K562 (cell line): Measurements from ENCODE around the gene ZBTB22. TPM values are rescaled to one million over a fixed set of nuclear protein-coding genes. Genes with fewer than 3 reads are reported as not detected.

ENCODE experiments used
- ARNT ChIP-seq, 2 experiments: fragments of 450-650 bp; IDR thresholded peaks; 2 replicates each; pipeline ENCODE4 v1.6.1; 2016; ENCODE audit warnings: mild to moderate bottlenecking in 1 of 2
- ATF7 ChIP-seq: fragments of 450-650 bp; IDR thresholded peaks from 2 replicates; pipeline ENCODE4 v1.7.1; 2014; ENCODE audit warnings: mild to moderate bottlenecking, moderate library complexity
- CC2D1A ChIP-seq: fragments of 450-650 bp; IDR thresholded peaks from 2 replicates; pipeline ENCODE4 v1.6.1; 2017; ENCODE audit warnings: mild to moderate bottlenecking
- CCAR2 ChIP-seq: fragments of 200-400 bp; formaldehyde crosslinking; IDR thresholded peaks from 2 replicates; pipeline ENCODE4 v1.6.1; 2017; ENCODE audit warnings: mild to moderate bottlenecking, low read depth, low read length
- CREB3L1 ChIP-seq: fragments of 450-650 bp; IDR thresholded peaks from 2 replicates; pipeline ENCODE4 v1.6.1; 2014; ENCODE audit warnings: low read depth, mild to moderate bottlenecking, moderate library complexity, borderline replicate concordance
- ESRRB ChIP-seq: fragments of 250-450 bp; sonication (Bioruptor Pico); IDR thresholded peaks from 2 replicates; pipeline ENCODE4 v1.5.0; 2020; ENCODE audit warnings: mild to moderate bottlenecking, moderate library complexity, borderline replicate concordance
- FOXK2 ChIP-seq, 2 experiments: fragments of 450-650 bp; IDR thresholded peaks in 1 of 2; conservative IDR thresholded peaks in 1 of 2; 2 replicates each; pipeline ENCODE4 v1.6.1; 2016; ENCODE audit warnings: low read depth in 2 of 2, mild to moderate bottlenecking in 1 of 2
- GABPA ChIP-seq: fragments of 200-800 bp; sonication (Bioruptor generic); conservative IDR thresholded peaks from 2 replicates; pipeline ENCODE4 v1.6.1; 2016; ENCODE audit warnings: low read depth, missing genetic modification characterization, missing compliant biosample characterization
- HBP1 ChIP-seq: fragments of 450-650 bp; formaldehyde crosslinking; IDR thresholded peaks from 2 replicates; pipeline ENCODE4 v1.4.0; 2022; ENCODE audit warnings: missing genetic modification characterization
- ILF3 ChIP-seq: fragments of 450-650 bp; IDR thresholded peaks from 2 replicates; pipeline ENCODE4 v1.6.1; 2018; ENCODE audit warnings: antibody characterized with exemption, mild to moderate bottlenecking, moderate library complexity, borderline replicate concordance
- MXI1 ChIP-seq: IDR thresholded peaks from 2 replicates; pipeline ENCODE4 v1.6.1; 2011; ENCODE audit warnings: low read depth, mild to moderate bottlenecking, improper control_type of control experiment, low read length
- NR2F6 ChIP-seq: fragments of 450-650 bp; formaldehyde crosslinking; IDR thresholded peaks from 2 replicates; pipeline ENCODE4 v1.4.0; 2020; ENCODE audit warnings: mild to moderate bottlenecking
- NR3C1 ChIP-seq: sonication (generic); formaldehyde crosslinking; IDR thresholded peaks from 2 replicates; pipeline ENCODE4 v1.8.1; 2022; ENCODE audit warnings: missing genetic modification reagents
- POU5F1 ChIP-seq: fragments of 150-350 bp; IDR thresholded peaks from 2 replicates; pipeline ENCODE4 v1.6.1; 2014; ENCODE audit warnings: borderline replicate concordance, low read length, low read depth, mild to moderate bottlenecking; ENCODE audit not compliant: partially characterized antibody
- PURB ChIP-seq: sonication (generic); formaldehyde crosslinking; IDR thresholded peaks from 2 replicates; pipeline ENCODE4 v1.9.0; 2021; ENCODE audit warnings: low read depth, mild to moderate bottlenecking, missing genetic modification reagents
- RERE ChIP-seq: sonication (generic); formaldehyde crosslinking; IDR thresholded peaks from 2 replicates; pipeline ENCODE4 v1.8.0; 2023; ENCODE audit warnings: missing genetic modification reagents, mild to moderate bottlenecking, borderline replicate concordance
- STAG1 ChIP-seq: sonication (generic); formaldehyde crosslinking; IDR thresholded peaks from 2 replicates; pipeline ENCODE4 v1.5.0; 2020; ENCODE audit warnings: missing genetic modification reagents, borderline replicate concordance
- ZNF398 ChIP-seq: fragments of 250-450 bp; sonication (Bioruptor Pico); IDR thresholded peaks from 2 replicates; pipeline ENCODE4 v1.8.0; 2021; ENCODE audit warnings: moderate library complexity, mild to moderate bottlenecking, inconsistent platforms
- ZNF785 ChIP-seq: fragments of 250-450 bp; sonication (Bioruptor Pico); IDR thresholded peaks from 2 replicates; pipeline ENCODE4 v1.4.0; 2020; ENCODE audit warnings: mild to moderate bottlenecking
- polyA plus RNA-seq, 8 experiments: library from polyadenylated mRNA; depleted of rRNA in 4 of 8; stranded (reverse) in 5 of 8; unstranded in 3 of 8; fragments of >200 nt; fragmentation: Nextera tagmentation in 2 of 8; fragmentation: Illumina TruSeq in 1 of 8; extraction: Ambion mirVana in 2 of 8; extraction: Trizol in 1 of 8; gene quantifications; 2 replicates each; pipeline versions ENCODE4 v1.2.1 to v1.2.3, GENCODE V29; 2011 to 2014; ENCODE audit warnings: inconsistent platforms in 1 of 8, missing spikeins in 1 of 8
- total RNA-seq, 7 experiments: library from RNA; depleted of rRNA in 6 of 7; stranded (reverse); fragments of >200 nt in 6 of 7; fragmentation: Illumina TruSeq in 2 of 7; extraction: Trizol in 2 of 7; gene quantifications; 2 replicates each; pipeline versions ENCODE4 v1.2.1 to v1.2.3, GENCODE V29; 2011 to 2021; ENCODE audit warnings: low replicate concordance in 1 of 7

ZBTB22 gene
- total and polyA plus RNA-seq, 9 of the 15 experiments (the other 6 are each of a cell fraction or from before 2014, with no cell fraction given), result 0.21 to 11.9 (median 7.1) TPM

GRCh38 chr6:33289784-33290315 lies 27.7 kb downstream of the ZBTB22 start (continued):
- no peak for TF ChIP-seq NR3C1
- no peak for TF ChIP-seq POU5F1
- peak; percentile 60; the same call in 1 of the 2 replicates for TF ChIP-seq GABPA (tag)
- TF ChIP-seq PURB (CRISPR knock-in tag), result no peak
- no peak for TF ChIP-seq MXI1
- TF ChIP-seq FOXK2 (conservative IDR thresholded peaks at IDR 0.05 in 1 of 2, IDR thresholded peaks at IDR 0.05 in 1 of 2; ENCODE audit: low read depth in 2 of 2), result no peak
- TF ChIP-seq ATF7, result no peak
- TF ChIP-seq CC2D1A, result no peak
- TF ChIP-seq CCAR2, result no peak
- TF ChIP-seq STAG1 (CRISPR knock-in tag), result no peak
- TF ChIP-seq ILF3, result no peak
- 0 out of 2 replicates have a peak, but pooled peaks have one; percentile 27 for TF ChIP-seq ESRRB (CRISPR knock-in tag)
- TF ChIP-seq RERE (CRISPR knock-in tag), result no peak
- TF ChIP-seq CREB3L1, result no peak
- no peak for TF ChIP-seq ZNF398
- TF ChIP-seq HBP1 (CRISPR knock-in tag), result peak; percentile 77; the same call in 1 of the 2 replicates
- no peak for TF ChIP-seq ZNF785 (CRISPR knock-in tag)
- no peak for TF ChIP-seq ARNT (IDR thresholded peaks at IDR 0.05)
- no peak for TF ChIP-seq NR2F6
